HG03354 (cell line): Measurements from ENCODE around the gene PEAK1.
"Not testable (repeated sequence)": the region's sequence is repeated elsewhere in the genome, so short reads cannot be mapped to it uniquely, and the experiment has no call there.

Experiments
- ATAC-seq: cut with Tn5 transposase; IDR thresholded peaks from one replicate; pipeline ENCODE4 v1.9.1; 2021; ENCODE audit warnings: mild to moderate bottlenecking; ENCODE audit not compliant: unreplicated experiment, poor library complexity, severe bottlenecking

Gene PEAK1

GRCh38 chr15:77327844-77328529, 91.9 kb downstream of the PEAK1 start:
- ATAC-seq: no peak

- no peak for ATAC-seq
Observed at GRCh38 chr15:77327168-77327567, 92.7 kb downstream of the PEAK1 start.

- no peak for ATAC-seq
Observed at GRCh38 chr15:77326366-77326765, 93.5 kb downstream of the PEAK1 start.

- no peak for ATAC-seq
Observed at GRCh38 chr15:77312523-77312922, 107.4 kb downstream of the PEAK1 start.

- ATAC-seq: no peak
Observed at GRCh38 chr15:77311618-77312398, 108.1 kb downstream of the PEAK1 start.

GRCh38 chr15:77311020-77311419, 108.9 kb downstream of the PEAK1 start:
- ATAC-seq: no peak

GRCh38 chr15:77309392-77309791, 110.5 kb downstream of the PEAK1 start:
- no peak for ATAC-seq

- no peak for ATAC-seq
Observed at GRCh38 chr15:77305953-77306352, 114.0 kb downstream of the PEAK1 start.

- ATAC-seq: no peak
Observed at GRCh38 chr15:77296773-77297337, 123.0 kb downstream of the PEAK1 start.

- no peak for ATAC-seq
Observed at GRCh38 chr15:77295446-77295845, 124.5 kb downstream of the PEAK1 start.

GRCh38 chr15:77292969-77293558, 126.8 kb downstream of the PEAK1 start:
- no peak for ATAC-seq

- no peak for ATAC-seq
Observed at GRCh38 chr15:77291107-77291506, 128.8 kb downstream of the PEAK1 start.

GRCh38 chr15:77287385-77287784, 132.5 kb downstream of the PEAK1 start:
- no peak for ATAC-seq

- no peak for ATAC-seq
Observed at GRCh38 chr15:77285057-77285997, 134.6 kb downstream of the PEAK1 start.

GRCh38 chr15:77282333-77282732, 137.6 kb downstream of the PEAK1 start:
- ATAC-seq: no peak

- no peak for ATAC-seq
Observed at GRCh38 chr15:77276943-77277342, 143.0 kb downstream of the PEAK1 start.

GRCh38 chr15:77276096-77276495, 143.8 kb downstream of the PEAK1 start:
- no peak for ATAC-seq

GRCh38 chr15:77273136-77273535, 146.8 kb downstream of the PEAK1 start:
- ATAC-seq: not testable (repeated sequence)

- ATAC-seq: no peak
Observed at GRCh38 chr15:77266708-77267386, 153.1 kb downstream of the PEAK1 start.
